AG09309 (cell line): ENCODE data around the gene BMP7.

ENCODE experiments used
- DNase-seq: peaks from one replicate; pipeline ENCODE4 v3.0.0-alpha.2; 2010; ENCODE audit warnings: low read depth
- H3K4me3 ChIP-seq: 2 replicates; pipeline ENCODE4 v1.5.1; 2011; ENCODE audit warnings: mild to moderate bottlenecking, low read depth, low read length, moderate library complexity; ENCODE audit not compliant: control insufficient read depth
- TF ChIP-seq, protein P1 (sequence below): IDR thresholded peaks from 2 replicates; pipeline ENCODE4 v1.5.1; 2011; ENCODE audit warnings: mild to moderate bottlenecking, low read depth, low read length, inconsistent platforms; ENCODE audit not compliant: insufficient read depth, control insufficient read depth; ENCODE audit errors: missing control alignments

Gene BMP7

DNA sequence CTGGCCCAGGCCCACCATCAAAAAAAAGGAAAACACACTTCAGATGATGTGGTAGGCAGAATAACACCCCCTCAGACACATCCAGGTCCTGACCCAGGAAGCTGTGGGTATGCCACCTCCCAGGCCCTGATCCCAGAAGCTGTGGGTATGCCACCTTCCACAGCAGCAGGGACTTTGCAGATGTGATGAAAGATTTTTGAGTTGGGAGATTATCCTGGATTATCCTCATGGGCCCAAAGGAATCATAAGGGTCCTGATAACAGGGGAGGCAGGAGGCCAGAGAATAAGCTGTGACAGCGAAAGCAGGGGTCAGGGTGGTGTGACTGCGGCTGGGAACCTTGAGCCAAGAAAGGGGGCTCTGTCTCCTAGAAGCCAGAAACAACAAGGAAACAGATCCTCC lies 55.0 kb downstream of the BMP7 start:
- DNase-seq, result no peak
- no peak overlapping the region for H3K4me3 ChIP-seq
- TF ChIP-seq, protein P1, sequence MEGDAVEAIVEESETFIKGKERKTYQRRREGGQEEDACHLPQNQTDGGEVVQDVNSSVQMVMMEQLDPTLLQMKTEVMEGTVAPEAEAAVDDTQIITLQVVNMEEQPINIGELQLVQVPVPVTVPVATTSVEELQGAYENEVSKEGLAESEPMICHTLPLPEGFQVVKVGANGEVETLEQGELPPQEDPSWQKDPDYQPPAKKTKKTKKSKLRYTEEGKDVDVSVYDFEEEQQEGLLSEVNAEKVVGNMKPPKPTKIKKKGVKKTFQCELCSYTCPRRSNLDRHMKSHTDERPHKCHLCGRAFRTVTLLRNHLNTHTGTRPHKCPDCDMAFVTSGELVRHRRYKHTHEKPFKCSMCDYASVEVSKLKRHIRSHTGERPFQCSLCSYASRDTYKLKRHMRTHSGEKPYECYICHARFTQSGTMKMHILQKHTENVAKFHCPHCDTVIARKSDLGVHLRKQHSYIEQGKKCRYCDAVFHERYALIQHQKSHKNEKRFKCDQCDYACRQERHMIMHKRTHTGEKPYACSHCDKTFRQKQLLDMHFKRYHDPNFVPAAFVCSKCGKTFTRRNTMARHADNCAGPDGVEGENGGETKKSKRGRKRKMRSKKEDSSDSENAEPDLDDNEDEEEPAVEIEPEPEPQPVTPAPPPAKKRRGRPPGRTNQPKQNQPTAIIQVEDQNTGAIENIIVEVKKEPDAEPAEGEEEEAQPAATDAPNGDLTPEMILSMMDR, result no peak

DNA sequence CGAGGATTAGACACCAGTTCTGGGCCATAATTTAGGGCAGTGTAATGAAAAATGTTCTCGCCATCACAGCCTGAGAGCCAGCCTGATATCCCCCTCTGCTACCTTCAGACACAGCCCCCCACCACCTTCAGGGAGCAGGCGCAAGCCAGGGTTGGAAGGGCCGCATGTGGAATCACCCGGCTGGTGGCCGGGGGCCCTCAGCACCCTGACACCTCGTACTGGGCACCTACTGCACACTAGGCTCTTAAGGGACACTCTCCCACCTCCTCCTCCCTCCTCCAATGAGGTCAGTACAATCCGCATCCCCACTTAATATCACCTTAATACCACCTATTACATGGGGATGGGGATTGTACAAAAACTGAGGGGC lies 55.5 kb downstream of the BMP7 start:
- TF ChIP-seq, protein P1, result no peak
- no peak overlapping the region for H3K4me3 ChIP-seq
- no peak for DNase-seq

DNA sequence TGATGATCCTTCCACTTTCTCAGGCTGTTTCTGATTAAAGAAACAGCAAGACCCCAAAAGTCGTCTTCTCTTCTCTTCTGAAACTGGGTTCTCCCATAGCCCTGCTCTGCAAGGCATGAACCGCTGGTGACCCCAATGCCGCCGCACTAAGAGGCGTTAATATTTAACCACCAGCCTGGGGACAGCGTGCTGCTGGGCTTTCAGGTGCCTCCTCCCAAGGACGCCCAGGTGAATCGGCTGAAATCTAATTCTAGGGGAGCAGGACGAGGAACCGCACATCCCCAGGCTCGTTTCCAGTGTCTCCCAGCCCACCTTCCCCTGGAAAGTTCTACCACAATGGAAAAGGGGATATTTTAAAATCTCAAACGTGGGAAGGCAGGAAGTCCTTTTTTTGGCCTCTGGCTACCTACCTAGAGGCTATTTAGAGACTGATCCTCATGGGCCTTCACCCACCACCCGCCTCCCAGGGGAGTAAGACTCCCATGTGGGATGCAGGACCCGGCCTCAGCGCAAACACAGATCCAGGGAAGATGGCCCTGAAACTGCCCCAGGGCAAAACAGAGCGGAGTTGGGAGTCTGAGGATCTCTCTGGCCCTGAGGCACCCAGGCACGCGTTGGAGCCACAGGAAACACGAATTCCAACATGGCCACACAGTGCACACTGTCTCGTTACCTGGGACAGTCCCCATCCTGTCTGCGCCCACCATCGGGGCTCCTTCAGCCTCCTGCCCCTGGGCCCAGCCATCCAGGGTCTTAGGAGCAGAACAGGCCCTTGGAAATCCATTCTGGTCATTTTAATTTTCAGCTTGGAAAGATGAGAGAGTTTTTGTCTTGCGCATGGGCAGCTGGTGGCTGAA lies 56.2 kb downstream of the BMP7 start:
- DNase-seq, result no peak
- TF ChIP-seq, protein P1, result no peak
- no peak overlapping the region for H3K4me3 ChIP-seq

DNA sequence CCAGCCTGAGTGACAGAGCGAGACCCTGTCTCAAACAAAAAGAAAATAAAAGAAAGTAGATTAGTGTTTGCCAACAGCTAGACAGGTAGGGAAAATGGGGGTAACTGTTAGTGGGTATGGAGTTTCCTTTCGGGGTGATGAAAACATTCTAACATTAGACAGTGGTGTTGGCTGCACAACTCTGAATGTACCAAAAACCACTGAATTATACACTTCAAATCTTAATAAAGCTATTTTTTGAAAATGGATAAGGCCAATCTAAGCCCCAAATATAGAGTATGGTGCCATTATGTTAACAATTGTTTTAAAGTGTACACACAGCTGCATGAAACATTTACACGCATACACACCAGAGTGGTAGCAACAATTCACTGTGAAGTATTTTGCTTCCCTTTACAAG lies 57.0 kb downstream of the BMP7 start:
- DNase-seq, result no peak
- TF ChIP-seq, protein P1, result no peak
- H3K4me3 ChIP-seq, result no peak overlapping the region

DNA sequence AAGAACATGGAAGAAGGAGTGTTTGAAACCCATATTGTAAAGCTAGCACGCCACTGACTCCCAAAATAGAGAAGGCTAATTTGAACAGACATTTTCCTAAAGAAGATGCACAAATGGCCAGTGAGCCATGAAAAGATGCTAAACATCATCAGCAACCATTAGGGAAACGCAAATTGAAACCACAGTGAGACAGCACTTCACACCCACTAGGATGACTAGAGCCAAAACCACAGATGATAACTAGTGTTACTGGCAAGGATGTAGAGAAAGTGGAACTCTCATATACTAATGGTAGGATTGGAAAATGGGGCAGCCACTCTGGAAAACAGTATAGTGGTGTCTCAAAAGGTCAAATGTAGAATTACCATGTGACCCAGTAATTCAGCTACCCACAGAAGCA lies 58.2 kb downstream of the BMP7 start:
- H3K4me3 ChIP-seq, result no peak overlapping the region
- TF ChIP-seq, protein P1, result no peak
- DNase-seq, result no peak

DNA sequence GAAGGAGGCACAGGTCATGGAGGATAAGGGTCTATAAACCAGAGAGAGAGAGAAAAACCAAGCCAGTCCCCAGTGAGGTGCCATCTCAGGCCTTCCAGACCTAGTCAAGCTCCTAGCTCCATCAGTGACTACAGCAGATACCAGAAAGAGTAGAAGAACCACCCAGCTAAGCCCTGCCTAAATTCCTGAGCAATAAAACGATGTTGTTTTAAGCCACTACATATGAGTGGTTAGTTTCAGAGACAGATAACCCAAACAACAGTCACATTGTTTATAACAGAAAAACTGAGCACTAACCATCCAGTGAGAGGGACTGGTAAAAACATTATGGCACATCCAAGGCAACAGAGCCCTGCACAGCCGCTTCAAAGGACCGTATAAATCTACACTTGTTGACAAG lies 59.2 kb downstream of the BMP7 start:
- no peak for DNase-seq
- TF ChIP-seq, protein P1, result no peak
- no peak overlapping the region for H3K4me3 ChIP-seq
